ENCODE measurements around the gene HERC4. TPM values are rescaled to one million over a fixed set of nuclear protein-coding genes. Genes with fewer than 3 reads are reported as not detected.

HERC4 gene
- total and polyA plus RNA-seq, 4 donors, result 7.3 to 53.2 (median 16.0) TPM

DNA sequence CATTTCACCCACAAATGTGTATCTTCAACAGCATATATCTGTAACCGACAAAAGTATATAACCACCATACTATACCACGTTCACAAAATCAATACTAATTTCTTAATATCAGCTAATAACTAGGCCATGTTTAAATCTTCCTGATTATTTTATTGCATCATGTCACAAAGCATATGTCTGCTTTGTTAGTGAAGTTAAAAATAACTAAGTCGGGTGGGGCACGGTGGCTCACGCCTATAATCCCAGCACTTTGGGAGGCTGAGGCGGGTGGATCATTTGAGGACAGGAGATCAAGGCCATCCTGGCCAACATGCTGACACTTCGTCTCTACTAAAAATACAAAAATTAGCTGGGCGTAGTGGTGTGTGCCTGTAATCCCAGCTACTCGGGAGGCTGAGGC lies 47.7 kb downstream of the HERC4 start:
- 94% methylated on average over 9 of the region's 9 CpGs for WGBS
- TF ChIP-seq HNF4G (IDR thresholded peaks at IDR 0.05) (no peak), JUND (IDR thresholded peaks at IDR 0.05) (no peak), ZBTB33 (IDR thresholded peaks at IDR 0.05) (no peak), FOXA1 (IDR thresholded peaks at IDR 0.05) (no peak), YY1 (IDR thresholded peaks at IDR 0.05) (no peak), RAD21 (IDR thresholded peaks at IDR 0.05) (no peak)
- TF ChIP-seq, protein P1, sequence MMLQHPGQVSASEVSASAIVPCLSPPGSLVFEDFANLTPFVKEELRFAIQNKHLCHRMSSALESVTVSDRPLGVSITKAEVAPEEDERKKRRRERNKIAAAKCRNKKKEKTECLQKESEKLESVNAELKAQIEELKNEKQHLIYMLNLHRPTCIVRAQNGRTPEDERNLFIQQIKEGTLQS (IDR thresholded peaks at IDR 0.05), result no peak
- TF ChIP-seq, protein P2, sequence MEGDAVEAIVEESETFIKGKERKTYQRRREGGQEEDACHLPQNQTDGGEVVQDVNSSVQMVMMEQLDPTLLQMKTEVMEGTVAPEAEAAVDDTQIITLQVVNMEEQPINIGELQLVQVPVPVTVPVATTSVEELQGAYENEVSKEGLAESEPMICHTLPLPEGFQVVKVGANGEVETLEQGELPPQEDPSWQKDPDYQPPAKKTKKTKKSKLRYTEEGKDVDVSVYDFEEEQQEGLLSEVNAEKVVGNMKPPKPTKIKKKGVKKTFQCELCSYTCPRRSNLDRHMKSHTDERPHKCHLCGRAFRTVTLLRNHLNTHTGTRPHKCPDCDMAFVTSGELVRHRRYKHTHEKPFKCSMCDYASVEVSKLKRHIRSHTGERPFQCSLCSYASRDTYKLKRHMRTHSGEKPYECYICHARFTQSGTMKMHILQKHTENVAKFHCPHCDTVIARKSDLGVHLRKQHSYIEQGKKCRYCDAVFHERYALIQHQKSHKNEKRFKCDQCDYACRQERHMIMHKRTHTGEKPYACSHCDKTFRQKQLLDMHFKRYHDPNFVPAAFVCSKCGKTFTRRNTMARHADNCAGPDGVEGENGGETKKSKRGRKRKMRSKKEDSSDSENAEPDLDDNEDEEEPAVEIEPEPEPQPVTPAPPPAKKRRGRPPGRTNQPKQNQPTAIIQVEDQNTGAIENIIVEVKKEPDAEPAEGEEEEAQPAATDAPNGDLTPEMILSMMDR (IDR thresholded peaks at IDR 0.05; ENCODE audit: low read depth, low read length, missing input control), result no peak
- H3K4me1 ChIP-seq (ENCODE audit: control insufficient read depth in 4 of 4, insufficient read depth in 4 of 4, low read length in 3 of 4), result peaks cover 0 to 7% (median 2%) of the 10 kb centered on the region in 4 donors
- H3K27me3 ChIP-seq (ENCODE audit: control insufficient read depth in 4 of 4, insufficient read depth in 4 of 4, low read length in 3 of 4), result no peaks in the 10 kb centered on the region
- no peak overlapping the region for H3K4me3 ChIP-seq (ENCODE audit: low read depth in 1 of 3, low read length in 3 of 3)
- H3K9ac ChIP-seq (ENCODE audit: low read depth in 1 of 2, low read length in 2 of 2), result no peak overlapping the region
- peaks cover 6 to 26% (median 14%) of the 10 kb centered on the region in 4 donors for H3K36me3 ChIP-seq (ENCODE audit: control insufficient read depth in 4 of 4, insufficient read depth in 3 of 4, low read depth in 1 of 4, low read length in 3 of 4)
- DNase-seq (ENCODE audit: low spot score), result no peak
- H3K27ac ChIP-seq (ENCODE audit: low read depth in 1 of 2, low read length in 2 of 2), result no peak overlapping the region
- no peaks in the 10 kb centered on the region for H3K9me3 ChIP-seq (ENCODE audit: control insufficient read depth in 4 of 4, low read length in 3 of 4)

- TF ChIP-seq SP1 (IDR thresholded peaks at IDR 0.05) (no peak), HNF4G (IDR thresholded peaks at IDR 0.05) (no peak), HNF4A (conservative IDR thresholded peaks at IDR 0.05) (no peak), MAX (IDR thresholded peaks at IDR 0.05) (no peak), FOXA1 (IDR thresholded peaks at IDR 0.05) (no peak), RXRA (IDR thresholded peaks at IDR 0.05) (no peak), NR2F2 (IDR thresholded peaks at IDR 0.05) (no peak), YY1 (IDR thresholded peaks at IDR 0.05) (no peak), RAD21 (IDR thresholded peaks at IDR 0.05) (no peak), ZBTB33 (IDR thresholded peaks at IDR 0.05) (no peak), GABPA (IDR thresholded peaks at IDR 0.05 in 1 of 2, conservative IDR thresholded peaks at IDR 0.05 in 1 of 2) (no peak), EGR1 (IDR thresholded peaks at IDR 0.05; ENCODE audit: low read depth in 2 of 2) (no peak), JUND (IDR thresholded peaks at IDR 0.05) (no peak), TAF1 (conservative IDR thresholded peaks at IDR 0.05) (no peak), FOXA2 (IDR thresholded peaks at IDR 0.05) (no peak)
- TF ChIP-seq, protein P1 (IDR thresholded peaks at IDR 0.05), result no peak
- TF ChIP-seq, protein P2 (IDR thresholded peaks at IDR 0.05; ENCODE audit: low read depth, low read length, missing input control), result no peak
- TF ChIP-seq, protein P3, sequence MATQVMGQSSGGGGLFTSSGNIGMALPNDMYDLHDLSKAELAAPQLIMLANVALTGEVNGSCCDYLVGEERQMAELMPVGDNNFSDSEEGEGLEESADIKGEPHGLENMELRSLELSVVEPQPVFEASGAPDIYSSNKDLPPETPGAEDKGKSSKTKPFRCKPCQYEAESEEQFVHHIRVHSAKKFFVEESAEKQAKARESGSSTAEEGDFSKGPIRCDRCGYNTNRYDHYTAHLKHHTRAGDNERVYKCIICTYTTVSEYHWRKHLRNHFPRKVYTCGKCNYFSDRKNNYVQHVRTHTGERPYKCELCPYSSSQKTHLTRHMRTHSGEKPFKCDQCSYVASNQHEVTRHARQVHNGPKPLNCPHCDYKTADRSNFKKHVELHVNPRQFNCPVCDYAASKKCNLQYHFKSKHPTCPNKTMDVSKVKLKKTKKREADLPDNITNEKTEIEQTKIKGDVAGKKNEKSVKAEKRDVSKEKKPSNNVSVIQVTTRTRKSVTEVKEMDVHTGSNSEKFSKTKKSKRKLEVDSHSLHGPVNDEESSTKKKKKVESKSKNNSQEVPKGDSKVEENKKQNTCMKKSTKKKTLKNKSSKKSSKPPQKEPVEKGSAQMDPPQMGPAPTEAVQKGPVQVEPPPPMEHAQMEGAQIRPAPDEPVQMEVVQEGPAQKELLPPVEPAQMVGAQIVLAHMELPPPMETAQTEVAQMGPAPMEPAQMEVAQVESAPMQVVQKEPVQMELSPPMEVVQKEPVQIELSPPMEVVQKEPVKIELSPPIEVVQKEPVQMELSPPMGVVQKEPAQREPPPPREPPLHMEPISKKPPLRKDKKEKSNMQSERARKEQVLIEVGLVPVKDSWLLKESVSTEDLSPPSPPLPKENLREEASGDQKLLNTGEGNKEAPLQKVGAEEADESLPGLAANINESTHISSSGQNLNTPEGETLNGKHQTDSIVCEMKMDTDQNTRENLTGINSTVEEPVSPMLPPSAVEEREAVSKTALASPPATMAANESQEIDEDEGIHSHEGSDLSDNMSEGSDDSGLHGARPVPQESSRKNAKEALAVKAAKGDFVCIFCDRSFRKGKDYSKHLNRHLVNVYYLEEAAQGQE (IDR thresholded peaks at IDR 0.05), result no peak
Measured at GRCh38 chr10:68023292-68023691, 51.8 kb downstream of the HERC4 start.

More at GRCh38 chr10:68023292-68023691, 51.8 kb downstream of the HERC4 start:
- Histone ChIP-seq H3K36me3 (ENCODE audit: control insufficient read depth in 4 of 4, insufficient read depth in 3 of 4, low read depth in 1 of 4, low read length in 3 of 4) (peaks cover 4 to 29% (median 19%) of the 10 kb centered on the region in 4 donors), H3K4me3 (ENCODE audit: low read depth in 1 of 3, low read length in 3 of 3) (no peak overlapping the region), H3K27ac (ENCODE audit: low read depth in 1 of 2, low read length in 2 of 2) (no peak overlapping the region), H3K9me3 (ENCODE audit: control insufficient read depth in 4 of 4, low read length in 3 of 4) (peaks cover 0 to 3% (median 0%) of the 10 kb centered on the region in 4 donors), H3K27me3 (ENCODE audit: control insufficient read depth in 4 of 4, insufficient read depth in 4 of 4, low read length in 3 of 4) (no peaks in the 10 kb centered on the region), H3K4me1 (ENCODE audit: control insufficient read depth in 4 of 4, insufficient read depth in 4 of 4, low read length in 3 of 4) (no peaks in the 10 kb centered on the region), H3K9ac (ENCODE audit: low read depth in 1 of 2, low read length in 2 of 2) (no peak overlapping the region)
- DNase-seq (ENCODE audit: low spot score), result no peak
- 99% methylated on average over 1 of the region's 1 CpG for WGBS
